Right renal cortex interstitium (tissue), 3 donors: ENCODE data around the gene CPA4. TPM values are rescaled to one million over a fixed set of nuclear protein-coding genes. Genes with fewer than 3 reads are reported as not detected.
A peak's percentile ranks its signal among the peaks of the same experiment; 100 is the strongest.

ENCODE experiments used
- DNase-seq, 3 donors: peaks; one replicate each; pipeline ENCODE4 v3.0.0-alpha.2; 2013; ENCODE audit warnings: low read depth in 3 of 3, low spot score in 2 of 3
- polyA plus RNA-seq, 3 donors: library from polyadenylated mRNA; unstranded; fragments of 120-200 nt; gene quantifications; one replicate each; pipeline ENCODE4 v1.2.1, GENCODE V29; 2013; ENCODE audit not compliant: insufficient read length in 3 of 3

CPA4 gene
- polyA plus RNA-seq, 3 donors: 0.16 to 0.50 (median 0.47) TPM

DNA sequence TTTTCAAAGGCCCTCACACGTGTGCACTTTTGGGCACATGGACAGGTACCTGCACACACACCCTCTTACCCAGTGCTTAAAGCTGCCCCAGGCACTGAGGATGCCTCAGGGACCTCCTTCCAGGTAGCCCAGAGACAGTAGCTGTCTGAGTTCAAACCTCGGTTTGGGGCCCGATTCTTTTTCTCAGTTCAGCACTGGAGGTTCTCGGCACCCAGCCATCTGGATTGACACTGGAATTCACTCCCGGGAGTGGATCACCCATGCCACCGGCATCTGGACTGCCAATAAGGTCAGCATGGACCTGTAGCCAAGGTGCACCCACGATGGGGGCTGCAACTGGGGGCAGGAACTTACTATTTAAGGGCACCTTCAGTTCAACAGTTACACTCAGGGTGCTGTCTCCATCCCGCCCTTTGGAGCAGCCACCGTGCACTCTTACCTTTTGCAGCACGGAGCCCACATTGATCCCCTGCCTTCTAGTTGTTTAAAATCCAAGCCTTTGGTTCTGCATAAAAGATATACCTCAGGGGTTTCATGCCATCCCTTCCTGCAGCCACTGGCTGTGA, 69.4 kb downstream of the CPA4 start:
- DNase-seq: no peak

DNA sequence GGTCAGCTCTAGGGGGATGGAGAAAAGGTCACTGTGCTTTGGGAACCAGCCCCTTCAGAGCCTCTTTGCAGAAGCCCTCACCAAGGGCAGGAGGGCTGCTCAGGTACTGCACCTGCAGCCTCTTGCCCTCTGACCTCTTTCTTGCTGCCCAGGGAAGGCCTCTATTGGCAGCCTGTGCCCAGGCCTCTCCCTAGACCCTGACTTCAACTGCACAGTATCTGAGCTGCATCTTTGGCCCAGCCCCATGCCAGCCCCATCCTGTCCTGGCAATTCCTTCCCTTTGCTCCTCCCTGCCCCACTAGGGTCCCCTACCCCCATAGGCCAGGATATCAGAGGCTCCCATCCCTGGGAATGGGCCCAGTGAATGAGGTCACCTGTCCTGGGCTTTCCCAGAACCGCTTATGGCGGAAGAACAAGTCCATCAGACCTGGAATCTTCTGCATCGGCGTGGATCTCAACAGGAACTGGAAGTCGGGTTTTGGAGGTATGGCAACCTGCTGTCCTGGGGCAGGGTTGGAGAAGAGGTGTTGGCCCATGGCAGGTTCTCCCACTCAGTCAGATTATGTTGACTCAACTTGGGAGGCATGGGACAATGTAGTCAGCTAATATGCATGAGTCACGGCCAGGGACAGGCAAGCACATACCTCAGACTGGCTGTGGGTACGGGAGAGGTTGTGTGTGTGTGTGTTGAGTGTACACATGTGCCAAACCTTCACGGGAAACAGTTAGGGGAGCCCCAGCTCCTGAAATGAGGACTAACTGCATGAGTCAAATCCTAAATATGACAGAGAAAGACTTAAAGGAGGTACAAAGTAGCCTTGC, 70.3 kb downstream of the CPA4 start:
- DNase-seq: no peak

DNA sequence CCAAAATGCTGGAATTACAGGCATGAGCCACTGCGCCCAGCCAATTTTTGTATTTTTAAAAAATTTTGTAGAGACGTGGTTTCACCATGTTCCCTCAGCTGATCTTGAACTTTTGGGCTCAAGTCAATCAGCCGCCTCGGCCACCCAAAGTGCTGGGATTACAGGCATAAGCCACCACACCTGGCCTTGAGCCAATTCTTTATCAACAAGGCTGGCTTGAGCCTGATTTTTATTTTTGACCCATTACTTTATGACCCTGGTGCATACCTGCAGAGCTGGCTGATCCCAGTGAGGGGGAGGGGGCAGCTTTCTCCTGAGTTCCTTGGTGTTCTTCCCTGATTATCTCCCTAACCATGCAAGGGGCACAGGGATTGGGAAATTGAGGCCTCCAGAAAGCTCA, 71.5 kb downstream of the CPA4 start:
- no peak for DNase-seq

- no peak for DNase-seq
Measured at GRCh38 chr7:130365088-130365487, 72.1 kb downstream of the CPA4 start.

- DNase-seq: peak in 1 of 3 donors; percentile 70
Measured at GRCh38 chr7:130365511-130366441, 72.8 kb downstream of the CPA4 start.

DNA sequence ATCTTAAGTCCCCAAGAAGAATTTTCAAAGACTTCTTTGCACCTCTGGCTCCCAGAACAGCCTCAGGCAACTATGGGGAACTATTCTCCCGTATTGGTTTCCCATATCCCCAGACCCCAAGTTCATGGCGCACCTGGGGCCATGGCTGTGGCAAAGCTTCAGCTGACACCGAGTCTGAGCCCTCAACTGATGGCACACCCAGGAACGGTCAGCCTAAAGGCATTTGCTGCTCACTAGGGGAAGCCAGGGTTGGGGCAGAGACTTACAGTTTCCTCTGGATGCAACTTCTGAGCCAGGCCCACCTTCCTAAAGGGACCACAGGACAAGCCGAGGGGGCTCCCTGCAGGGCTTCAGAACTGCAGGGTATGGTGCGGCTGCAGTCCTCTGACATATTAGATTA, 73.6 kb downstream of the CPA4 start:
- DNase-seq: no peak

- DNase-seq: no peak
Measured at GRCh38 chr7:130367088-130367755, 74.3 kb downstream of the CPA4 start.

- DNase-seq: no peak
Measured at GRCh38 chr7:130367836-130368746, 75.1 kb downstream of the CPA4 start.

GRCh38 chr7:130369110-130369711, 76.2 kb downstream of the CPA4 start:
- DNase-seq: no peak

DNA sequence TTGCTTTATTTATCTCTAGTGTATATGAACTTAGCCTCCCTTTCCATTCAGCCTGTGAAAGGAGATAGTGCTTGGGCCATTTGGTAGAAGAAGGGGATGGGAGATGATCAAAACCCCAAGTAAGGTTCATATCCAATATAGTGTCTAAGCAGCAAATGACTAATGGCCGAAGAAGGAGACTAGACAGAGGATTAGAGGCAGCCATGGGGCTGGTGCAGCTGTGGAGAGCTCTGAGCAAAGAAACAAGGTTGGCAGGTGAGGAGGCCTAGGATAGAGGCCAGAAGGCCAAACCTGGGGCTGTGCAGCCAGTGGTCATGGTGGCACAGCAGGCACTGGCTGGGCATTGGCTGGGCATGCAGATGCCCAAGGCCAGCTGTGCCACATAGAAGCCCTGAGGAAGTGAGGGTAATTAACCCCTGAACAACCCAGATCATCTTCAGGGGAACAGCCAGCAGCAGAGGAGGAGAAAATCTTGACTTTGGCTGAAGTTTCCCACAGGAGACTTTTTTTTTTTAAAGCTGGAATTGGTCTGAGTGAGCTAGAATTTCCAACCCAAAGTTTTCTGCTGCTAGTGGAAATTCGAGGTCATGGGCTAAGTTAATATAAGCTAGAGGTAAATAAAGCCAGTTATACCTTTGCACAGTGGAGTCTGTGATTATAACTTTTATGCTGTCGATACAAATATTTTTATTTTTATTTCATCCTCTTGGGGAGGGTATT, 77.0 kb downstream of the CPA4 start:
- DNase-seq: no peak

GRCh38 chr7:130371046-130371445, 78.1 kb downstream of the CPA4 start:
- DNase-seq: no peak

DNA sequence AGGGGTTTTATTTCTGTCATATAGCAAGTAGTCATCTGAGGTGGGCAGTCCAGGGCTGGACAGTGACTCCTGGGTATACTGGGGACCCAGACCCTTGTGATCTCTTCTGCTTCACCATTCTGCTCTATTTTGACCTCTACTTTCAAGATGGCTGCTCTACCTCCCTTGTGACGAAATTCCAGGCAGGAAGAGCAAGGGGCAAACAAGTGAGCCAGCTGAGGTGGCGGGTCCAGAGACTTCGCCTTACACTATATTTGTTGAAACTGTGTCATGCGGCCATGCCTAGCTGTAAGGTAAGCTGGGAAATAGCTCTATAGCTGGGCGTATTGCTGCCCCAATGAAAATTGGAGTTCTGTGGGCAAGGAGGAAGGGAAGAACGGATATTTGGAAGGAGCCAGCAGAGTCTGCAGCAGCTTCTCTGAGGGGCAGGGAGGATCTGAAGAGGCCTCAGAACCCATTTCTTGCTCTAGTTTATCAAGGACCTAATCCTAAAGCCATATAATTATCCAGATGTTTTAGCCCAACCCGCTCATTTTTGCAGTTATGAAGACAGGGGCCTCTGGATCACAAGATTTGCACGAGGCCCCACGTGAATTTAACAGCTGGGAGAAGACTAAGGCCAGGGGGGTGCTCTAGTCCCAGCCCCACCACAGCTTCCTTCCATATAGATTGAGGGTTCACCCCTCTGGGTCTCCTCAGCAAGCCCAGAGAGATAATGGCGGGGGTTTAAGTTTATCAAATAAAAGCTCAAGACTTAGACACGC, 79.6 kb downstream of the CPA4 start:
- no peak for DNase-seq

Other genes with a start within 250 kb of the CPA4 start
- gene ZC3HC1, start 241.8 kb upstream of the CPA4 start, polyA plus RNA-seq: 10 to 100 TPM; 29.2 to 30.7 (median 29.6) TPM
- 10 to 100 TPM; 49.6 to 56.2 (median 52.2) TPM for gene KLHDC10, start 222.6 kb upstream of the CPA4 start, polyA plus RNA-seq
- 10 to 100 TPM; 28.3 to 30.6 (median 28.4) TPM for gene TMEM209, start 87.8 kb upstream of the CPA4 start, polyA plus RNA-seq
- not detected for gene SSMEM1, start 85.3 kb upstream of the CPA4 start, polyA plus RNA-seq
- gene CPA2, start 26.3 kb upstream of the CPA4 start, polyA plus RNA-seq: under 1 TPM; 0.34 to 0.46 (median 0.39) TPM
- under 1 TPM in 2 of 3 donors, not detected in 1; 0.22 to 0.31 TPM for gene CPA5, start 51.7 kb downstream of the CPA4 start, polyA plus RNA-seq
- 1 to 10 TPM; 1.2 to 2.5 (median 1.7) TPM for gene CPA1, start 87.3 kb downstream of the CPA4 start, polyA plus RNA-seq
- 10 to 100 TPM; 25.5 to 27.7 (median 27.2) TPM for gene CEP41, start 147.9 kb downstream of the CPA4 start, polyA plus RNA-seq
- gene MEST, start 198.9 kb downstream of the CPA4 start, polyA plus RNA-seq: 100 to 1,000 TPM; 682 to 779 (median 773) TPM